HG03342 (cell line): ENCODE data around the gene ATP4A.

Source experiments
- ATAC-seq: cut with Tn5 transposase; IDR thresholded peaks from one replicate; pipeline ENCODE4 v1.9.1; 2021; ENCODE audit warnings: mild to moderate bottlenecking, moderate library complexity; ENCODE audit not compliant: unreplicated experiment

Gene ATP4A

GRCh38 chr19:35566738-35567137 is 3.3 kb upstream of the ATP4A start:
- ATAC-seq: no peak

GRCh38 chr19:35565016-35565856 is 1.8 kb upstream of the ATP4A start:
- ATAC-seq: no peak

GRCh38 chr19:35562776-35563175 is 682 bp downstream of the ATP4A start:
- ATAC-seq: no peak

DNA sequence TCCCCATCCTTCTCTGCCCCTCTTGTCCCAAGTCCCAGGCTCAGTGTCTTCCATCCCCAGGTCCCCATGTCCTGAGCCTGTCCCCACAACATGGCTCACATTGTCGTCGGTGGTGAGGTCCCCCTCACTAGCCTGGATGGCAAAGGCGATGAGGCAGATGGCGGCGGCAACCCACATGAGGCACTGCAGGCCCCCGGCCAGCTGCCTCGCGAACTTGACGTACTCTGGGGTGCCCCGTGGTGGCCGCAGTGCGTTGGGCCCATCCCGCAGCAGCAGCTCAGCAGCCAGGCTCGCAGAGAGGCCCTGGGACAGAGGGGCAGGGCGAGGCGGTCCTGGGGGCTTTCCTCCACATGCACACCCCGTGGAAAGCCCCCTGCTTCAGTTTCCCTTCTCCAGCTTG is 1.1 kb downstream of the ATP4A start:
- ATAC-seq: no peak

DNA sequence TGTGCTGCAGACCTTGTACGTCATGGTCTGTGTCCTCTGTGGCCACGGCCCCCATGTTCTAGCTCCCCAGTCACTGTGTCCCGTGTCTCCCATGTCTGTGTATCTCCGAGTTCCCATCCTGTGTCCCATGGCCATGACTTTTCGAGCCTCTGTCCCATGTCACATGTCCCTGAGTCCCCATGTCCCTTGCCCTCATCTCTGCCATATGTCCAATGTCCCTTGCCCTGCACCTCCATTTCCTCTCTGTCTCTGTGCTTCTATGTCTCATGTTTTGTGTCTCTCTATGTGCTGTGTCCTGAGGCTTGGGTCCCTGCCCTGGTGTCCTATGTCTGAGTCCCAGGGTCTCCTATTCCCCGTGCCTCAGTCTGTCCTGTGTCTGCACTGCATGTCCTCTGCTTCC is 2.0 kb downstream of the ATP4A start:
- ATAC-seq: no peak

GRCh38 chr19:35560677-35561076 is 2.8 kb downstream of the ATP4A start:
- ATAC-seq: no peak

DNA sequence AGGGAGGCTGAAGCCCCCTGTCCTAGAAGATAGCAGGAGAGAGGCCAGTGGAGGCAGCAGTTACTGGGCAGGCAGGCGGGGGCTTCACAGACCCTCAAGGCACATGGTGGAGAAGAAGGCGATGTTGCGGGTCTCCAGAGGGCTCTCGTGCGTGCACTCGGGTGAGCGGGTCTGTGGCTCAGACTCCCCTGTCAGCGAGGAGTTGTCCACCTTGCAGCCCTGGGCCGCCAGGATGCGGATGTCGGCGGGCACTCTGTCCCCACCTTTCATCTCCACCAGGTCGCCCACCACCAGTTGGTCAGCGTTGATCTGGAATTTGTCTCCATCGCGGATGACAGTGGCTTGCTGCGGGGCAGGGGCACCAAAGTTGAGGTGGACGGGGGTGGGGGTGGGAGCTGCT is 3.2 kb downstream of the ATP4A start:
- ATAC-seq: no peak

DNA sequence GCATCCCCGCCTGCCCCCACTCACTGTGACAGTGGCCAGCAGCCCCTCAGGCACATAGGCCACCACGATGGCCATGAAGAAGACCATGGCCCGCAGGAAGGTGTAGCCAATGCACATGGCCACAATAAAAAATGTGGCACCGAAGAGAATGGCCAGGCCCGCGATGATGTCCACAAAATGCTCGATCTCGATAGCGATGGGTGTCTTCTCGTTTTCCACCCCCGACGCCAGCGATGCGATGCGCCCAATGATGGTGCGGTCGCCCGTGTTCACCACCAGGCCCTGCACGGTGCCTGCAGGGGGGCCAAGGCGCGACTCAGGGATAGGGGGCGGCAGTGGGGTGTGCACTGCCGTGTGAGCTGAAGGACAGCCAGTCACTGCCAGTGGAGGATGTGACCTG is 3.7 kb downstream of the ATP4A start:
- ATAC-seq: no peak

- ATAC-seq: peak; percentile 65
Measured at GRCh38 chr19:35559281-35559659, 4.2 kb downstream of the ATP4A start.

DNA sequence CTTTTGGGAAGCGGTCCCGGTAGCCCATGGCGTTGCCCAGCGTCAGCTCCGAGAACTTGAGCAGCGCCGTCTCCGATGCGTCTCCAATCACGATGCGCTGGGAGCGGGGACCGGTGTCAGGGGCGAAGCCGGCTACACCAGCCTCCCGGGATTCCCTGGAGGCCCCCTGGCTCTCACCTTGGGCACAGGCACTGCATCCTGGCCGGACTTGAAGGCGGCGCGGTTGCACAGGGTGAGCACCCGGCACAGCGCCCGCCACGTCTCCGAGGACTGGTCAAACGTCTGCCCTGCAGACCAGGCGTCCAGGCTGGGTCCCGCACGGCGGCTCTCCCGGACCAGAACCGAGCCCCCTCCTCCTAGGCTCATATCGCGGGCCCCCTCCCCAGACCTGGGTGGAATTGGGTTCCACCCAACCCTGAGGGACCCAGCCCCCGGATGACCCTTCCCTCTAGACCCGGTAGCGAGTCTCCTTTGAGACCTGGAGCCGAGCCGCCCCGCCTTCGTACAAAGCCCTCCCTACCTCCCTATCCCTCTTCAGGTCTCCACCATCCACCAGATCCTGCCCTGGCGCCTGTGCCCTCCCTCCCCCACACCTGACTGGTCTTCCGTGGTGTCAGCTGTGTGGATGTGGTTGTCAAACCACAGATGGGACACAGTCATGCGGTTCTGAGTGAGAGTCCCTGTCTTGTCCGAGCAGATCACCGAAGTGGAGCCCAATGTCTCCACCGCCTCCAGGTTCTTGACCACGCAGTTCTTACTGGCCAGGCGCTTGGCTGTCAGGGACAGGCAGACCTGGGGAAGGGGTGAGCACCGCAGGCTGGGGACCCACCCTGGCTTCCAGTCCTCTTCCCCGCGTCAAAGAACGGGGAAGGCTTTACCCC is 4.8 kb downstream of the ATP4A start:
- no peak for ATAC-seq

- no peak for ATAC-seq
Measured at GRCh38 chr19:35557539-35558399, 5.7 kb downstream of the ATP4A start.

GRCh38 chr19:35556846-35557538 is 6.5 kb downstream of the ATP4A start:
- no peak for ATAC-seq

DNA sequence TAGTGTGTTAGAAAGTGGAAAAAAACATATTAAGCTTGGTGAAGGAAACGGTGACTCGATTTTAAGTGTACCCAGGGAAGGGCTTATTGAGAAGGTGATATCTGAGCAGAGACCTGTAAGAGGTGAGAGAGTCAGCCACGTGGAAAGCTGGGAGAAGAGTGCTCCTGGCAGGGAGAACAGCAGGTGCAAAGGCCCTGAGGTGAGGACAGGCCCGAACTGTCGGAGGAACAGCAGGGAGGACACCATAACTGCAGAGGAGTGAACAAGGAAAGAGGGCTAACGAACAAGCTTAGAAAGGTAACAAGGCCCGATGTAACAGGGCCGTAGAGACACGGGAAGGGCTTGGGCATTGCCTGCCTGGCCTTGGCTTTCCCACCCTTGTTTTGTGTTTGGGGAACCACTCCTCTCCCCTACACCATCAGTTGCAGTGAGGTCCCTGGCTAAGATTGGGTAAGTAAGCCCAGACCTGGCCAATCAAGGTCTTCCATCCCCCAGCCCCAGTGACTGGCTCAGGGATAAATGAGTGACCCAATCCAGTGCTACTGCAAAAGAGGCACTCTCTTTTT is 7.3 kb downstream of the ATP4A start:
- ATAC-seq: no peak

DNA sequence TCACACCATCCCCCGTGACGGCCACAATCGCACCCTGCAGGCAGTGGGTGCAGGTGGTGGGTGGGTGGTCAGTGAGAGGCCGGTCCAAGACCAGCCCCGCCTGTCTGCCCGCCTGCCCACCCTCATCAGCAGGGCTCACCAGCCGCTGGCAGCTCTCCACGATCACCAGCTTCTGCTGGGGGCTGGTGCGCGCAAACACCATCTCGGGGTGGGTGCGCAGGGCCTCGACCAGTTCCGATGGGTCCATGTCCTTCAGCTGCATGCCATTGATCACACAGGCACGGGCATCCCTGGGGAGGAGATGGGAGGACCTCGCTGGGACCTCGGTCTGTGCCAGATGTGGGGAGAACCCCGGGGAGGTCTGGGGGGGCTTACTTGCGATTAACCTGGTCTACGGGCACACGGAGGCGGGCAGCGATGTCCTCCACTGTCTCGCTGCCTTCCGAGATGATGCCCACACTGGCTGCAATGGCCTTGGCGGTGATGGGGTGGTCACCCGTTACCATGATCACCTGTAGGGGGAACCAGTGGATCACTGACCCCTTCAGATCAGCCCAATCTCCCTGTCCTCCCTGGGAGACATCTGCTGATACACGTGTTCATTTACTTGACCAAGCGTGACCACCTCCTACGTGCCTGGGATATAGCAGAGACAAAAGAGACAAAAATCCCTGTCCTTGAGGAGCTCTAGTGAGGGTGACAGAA is 8.0 kb downstream of the ATP4A start:
- no peak for ATAC-seq

- ATAC-seq: no peak
Measured at GRCh38 chr19:35554076-35554475, 9.4 kb downstream of the ATP4A start.

DNA sequence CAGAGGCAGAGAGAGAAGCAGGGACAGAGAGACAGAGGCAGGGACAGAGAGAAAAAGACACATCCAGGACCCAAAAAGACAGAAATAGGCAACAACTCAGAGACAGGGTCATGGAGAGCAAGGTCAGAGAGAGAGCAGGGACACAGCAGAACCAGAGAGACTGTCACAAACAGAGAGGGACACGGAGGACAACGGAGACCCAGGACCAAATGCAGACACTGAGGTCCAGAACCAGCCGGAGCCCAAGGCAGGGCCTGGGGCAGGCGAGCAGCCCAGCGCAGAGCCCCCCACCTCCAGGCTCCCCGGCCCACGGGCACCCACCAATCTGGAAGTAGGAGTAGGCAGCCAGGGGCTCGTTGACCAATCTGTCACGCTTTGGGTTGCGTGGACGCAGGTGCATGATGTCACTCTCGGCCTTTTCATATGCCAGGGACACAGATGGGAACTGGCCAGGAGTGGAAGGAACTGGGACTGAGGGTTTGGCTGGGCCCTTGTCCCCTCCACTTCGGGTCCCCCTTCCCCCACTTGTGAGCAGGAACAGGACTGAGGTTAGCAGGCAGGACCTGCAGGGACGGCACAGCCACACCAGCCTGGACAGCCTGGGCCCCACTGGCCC is 10.0 kb downstream of the ATP4A start:
- ATAC-seq: no peak

DNA sequence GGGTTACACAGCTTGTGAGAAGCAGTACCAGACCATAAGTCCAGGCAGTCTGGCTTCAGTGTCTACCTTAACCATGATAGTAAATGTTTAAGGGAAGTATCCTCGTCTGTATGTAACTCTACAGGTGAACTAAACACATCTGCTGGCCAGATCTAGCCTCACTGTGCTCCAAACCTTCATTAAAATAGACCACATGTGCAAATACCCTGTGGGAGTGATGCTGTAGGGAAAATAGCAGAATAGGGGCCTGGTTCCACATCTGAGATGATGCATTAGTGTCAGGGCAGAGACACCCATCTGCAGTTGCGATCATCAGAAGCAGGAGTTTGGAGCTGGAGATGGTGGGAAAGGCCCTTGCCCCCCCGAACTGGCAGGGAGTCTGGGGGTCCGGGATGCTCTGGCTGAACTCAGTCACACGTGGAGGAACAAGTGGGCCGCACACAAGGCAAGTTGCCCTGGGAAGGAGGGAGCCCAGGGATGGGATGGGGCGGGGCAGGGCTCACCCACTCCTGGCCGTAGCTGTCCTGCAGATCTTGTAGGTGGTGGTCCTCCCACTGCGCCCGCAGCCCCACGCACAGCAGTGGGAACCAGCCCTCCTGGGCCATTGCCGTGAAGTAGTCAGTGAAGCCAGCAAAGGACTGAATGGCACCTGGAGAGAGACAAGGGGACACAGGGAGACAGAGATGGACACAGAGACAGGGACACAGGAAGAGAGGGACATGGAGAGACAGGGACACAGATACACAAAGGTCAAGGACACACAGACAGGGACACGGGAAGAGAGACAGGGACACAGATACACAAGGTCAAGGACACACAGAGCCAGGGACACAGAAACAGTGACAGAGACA is 10.7 kb downstream of the ATP4A start:
- no peak for ATAC-seq

- no peak for ATAC-seq
Measured at GRCh38 chr19:35551091-35551810, 12.2 kb downstream of the ATP4A start.
